ENCODE measurements around the gene SCUBE1. TPM values are rescaled to one million over a fixed set of nuclear protein-coding genes. Genes with fewer than 3 reads are reported as not detected.
A peak's percentile ranks its signal among the peaks of the same experiment; 100 is the strongest.

SCUBE1 gene
- total RNA-seq, 4 donors from 2014 or later = 81.3 to 214 (median 141) TPM

GRCh38 chr22:43342347-43343261, 568 bp downstream of the SCUBE1 start:
- DNase-seq (ENCODE audit: low spot score in 2 of 2) = no peak
- TF ChIP-seq POLR2A (IDR thresholded peaks at IDR 0.05) (no peak), EP300 (IDR thresholded peaks at IDR 0.05) (no peak), CTCF (IDR thresholded peaks at IDR 0.05) (no peak)
- peak overlapping the region; percentile 0 to 83 (median 56) for H3K27ac ChIP-seq
- no peaks in the 10 kb centered on the region for H3K36me3 ChIP-seq
- H3K4me1 ChIP-seq = peaks cover 0 to 39% (median 2%) of the 10 kb centered on the region in 4 donors
- 5 to 6% methylated on average over 52 to 57 of the region's 99 CpGs for WGBS, 2 donors
- peak overlapping the region in 3 of 4 donors; percentile 20 to 69 (median 28) for H3K4me3 ChIP-seq
- H3K9me3 ChIP-seq = no peaks in the 10 kb centered on the region
- H3K27me3 ChIP-seq = peaks cover 0 to 49% of the 10 kb centered on the region in 2 donors

GRCh38 chr22:43341565-43341964, 1.6 kb downstream of the SCUBE1 start:
- H3K4me1 ChIP-seq = peaks cover 0 to 44% (median 2%) of the 10 kb centered on the region in 4 donors
- no peak for TF ChIP-seq CTCF (IDR thresholded peaks at IDR 0.05)
- no peak for TF ChIP-seq EP300 (IDR thresholded peaks at IDR 0.05)
- no peak for TF ChIP-seq POLR2A (IDR thresholded peaks at IDR 0.05)
- H3K9me3 ChIP-seq = no peaks in the 10 kb centered on the region
- peaks cover 0 to 47% of the 10 kb centered on the region in 2 donors for H3K27me3 ChIP-seq
- no peak for DNase-seq (ENCODE audit: low spot score in 2 of 2)
- peak overlapping the region in 3 of 4 donors; percentile 20 to 69 (median 28) for H3K4me3 ChIP-seq
- 54 to 62% methylated on average over 7 of the region's 7 CpGs for WGBS, 2 donors
- H3K27ac ChIP-seq = peak overlapping the region in 2 of 4 donors; percentile 26 to 83
- H3K36me3 ChIP-seq = no peaks in the 10 kb centered on the region

GRCh38 chr22:43338766-43339345, 4.3 kb downstream of the SCUBE1 start:
- peak in 1 of 2 donors; percentile 17 for DNase-seq (ENCODE audit: low spot score in 2 of 2)
- peaks cover 0 to 28% of the 10 kb centered on the region in 2 donors for H3K27me3 ChIP-seq
- no peaks in the 10 kb centered on the region for H3K9me3 ChIP-seq
- peak overlapping the region in 1 of 4 donors; percentile 1 for H3K4me3 ChIP-seq
- peak overlapping the region in 2 of 4 donors; percentile 8 to 18 for H3K27ac ChIP-seq
- H3K36me3 ChIP-seq = peaks cover 0 to 5% (median 0%) of the 10 kb centered on the region in 3 donors
- WGBS, 2 donors = 71 to 72% methylated on average over 8 to 15 of the region's 15 CpGs
- no peak for TF ChIP-seq CTCF (IDR thresholded peaks at IDR 0.05)
- no peak for TF ChIP-seq POLR2A (IDR thresholded peaks at IDR 0.05)
- peak in 1 of 2 donors; percentile 12 for TF ChIP-seq EP300 (IDR thresholded peaks at IDR 0.05)
- H3K4me1 ChIP-seq = peaks cover 0 to 26% (median 2%) of the 10 kb centered on the region in 4 donors

GRCh38 chr22:43337946-43338345, 5.2 kb downstream of the SCUBE1 start:
- WGBS, 2 donors = 82 to 96% methylated on average over 3 of the region's 3 CpGs
- no peak overlapping the region for H3K4me3 ChIP-seq
- TF ChIP-seq EP300 (IDR thresholded peaks at IDR 0.05) (no peak), CTCF (IDR thresholded peaks at IDR 0.05) (no peak)
- H3K27me3 ChIP-seq = peaks cover 0 to 22% of the 10 kb centered on the region in 2 donors
- H3K9me3 ChIP-seq = no peaks in the 10 kb centered on the region
- peaks cover 0 to 5% (median 0%) of the 10 kb centered on the region in 3 donors for H3K36me3 ChIP-seq
- no peak for DNase-seq (ENCODE audit: low spot score in 2 of 2)
- peaks cover 0 to 20% (median 0%) of the 10 kb centered on the region in 4 donors for H3K4me1 ChIP-seq
- H3K27ac ChIP-seq = no peak overlapping the region
